ENCODE results near the gene SLC24A3.

The SLC24A3 gene

GRCh38 chr20:19693508-19693907 is 481.1 kb downstream of the SLC24A3 start:
- H3K9me3 ChIP-seq (ENCODE audit: insufficient read depth, low read depth, low read length): no peaks in the 10 kb centered on the region
- H3F3A ChIP-seq (ENCODE audit: low read depth): no peaks in the 10 kb centered on the region
- H3K9me2 ChIP-seq (replicated peaks; ENCODE audit: low read depth, low read length): no peaks in the 10 kb centered on the region
- no peak overlapping the region for H2AFZ ChIP-seq (ENCODE audit: low read length)
- no peak overlapping the region for H3K4me3 ChIP-seq (ENCODE audit: low read length, poor library complexity, severe bottlenecking)
- no peak overlapping the region for H3K4me2 ChIP-seq (ENCODE audit: low read depth, low read length, poor library complexity, severe bottlenecking)
- no peaks in the 10 kb centered on the region for H3K36me3 ChIP-seq (ENCODE audit: insufficient read depth, low read length)
- peaks cover 13% of the 10 kb centered on the region for H3K4me1 ChIP-seq (ENCODE audit: insufficient read depth, low read length, poor library complexity, severe bottlenecking)
- no peak overlapping the region for H3K9ac ChIP-seq (ENCODE audit: low read depth, low read length, poor library complexity, severe bottlenecking)
- TF ChIP-seq CTCF (conservative IDR thresholded peaks at IDR 0.05; ENCODE audit: low read length): no peak
- TF ChIP-seq EZH2phosphoT487 (IDR thresholded peaks at IDR 0.05; ENCODE audit: borderline replicate concordance): no peak
- no peaks in the 10 kb centered on the region for H3K27me3 ChIP-seq (ENCODE audit: insufficient read depth, low read length, poor library complexity, severe bottlenecking)
- no peaks in the 10 kb centered on the region for H4K20me1 ChIP-seq (ENCODE audit: insufficient read depth, low read length, poor library complexity, severe bottlenecking)
- H3K79me2 ChIP-seq (ENCODE audit: insufficient read depth, low read length): no peaks in the 10 kb centered on the region

- H3K9me2 ChIP-seq (replicated peaks; ENCODE audit: low read depth, low read length): no peaks in the 10 kb centered on the region
- no peaks in the 10 kb centered on the region for H4K20me1 ChIP-seq (ENCODE audit: insufficient read depth, low read length, poor library complexity, severe bottlenecking)
- TF ChIP-seq EZH2phosphoT487 (IDR thresholded peaks at IDR 0.05; ENCODE audit: borderline replicate concordance) (no peak), CTCF (conservative IDR thresholded peaks at IDR 0.05; ENCODE audit: low read length) (no peak)
- H3K4me2 ChIP-seq (ENCODE audit: low read depth, low read length, poor library complexity, severe bottlenecking): no peak overlapping the region
- H3K27me3 ChIP-seq (ENCODE audit: insufficient read depth, low read length, poor library complexity, severe bottlenecking): no peaks in the 10 kb centered on the region
- no peaks in the 10 kb centered on the region for H3F3A ChIP-seq (ENCODE audit: low read depth)
- H3K9me3 ChIP-seq (ENCODE audit: insufficient read depth, low read depth, low read length): no peaks in the 10 kb centered on the region
- H2AFZ ChIP-seq (ENCODE audit: low read length): peak overlapping the region; percentile 33; the same call in 1 of the 2 replicates
- peaks cover 13% of the 10 kb centered on the region for H3K4me1 ChIP-seq (ENCODE audit: insufficient read depth, low read length, poor library complexity, severe bottlenecking)
- no peaks in the 10 kb centered on the region for H3K79me2 ChIP-seq (ENCODE audit: insufficient read depth, low read length)
- H3K9ac ChIP-seq (ENCODE audit: low read depth, low read length, poor library complexity, severe bottlenecking): no peak overlapping the region
- no peak overlapping the region for H3K4me3 ChIP-seq (ENCODE audit: low read length, poor library complexity, severe bottlenecking)
- no peaks in the 10 kb centered on the region for H3K36me3 ChIP-seq (ENCODE audit: insufficient read depth, low read length)
Measured at GRCh38 chr20:19695081-19695480, 482.6 kb downstream of the SLC24A3 start.

GRCh38 chr20:19696620-19697019 is 484.2 kb downstream of the SLC24A3 start:
- no peak overlapping the region for H3K4me2 ChIP-seq (ENCODE audit: low read depth, low read length, poor library complexity, severe bottlenecking)
- no peaks in the 10 kb centered on the region for H3F3A ChIP-seq (ENCODE audit: low read depth)
- no peaks in the 10 kb centered on the region for H3K9me2 ChIP-seq (replicated peaks; ENCODE audit: low read depth, low read length)
- no peak overlapping the region for H3K9ac ChIP-seq (ENCODE audit: low read depth, low read length, poor library complexity, severe bottlenecking)
- H2AFZ ChIP-seq (ENCODE audit: low read length): no peak overlapping the region
- H3K27me3 ChIP-seq (ENCODE audit: insufficient read depth, low read length, poor library complexity, severe bottlenecking): no peaks in the 10 kb centered on the region
- H3K4me1 ChIP-seq (ENCODE audit: insufficient read depth, low read length, poor library complexity, severe bottlenecking): peaks cover 13% of the 10 kb centered on the region
- H3K79me2 ChIP-seq (ENCODE audit: insufficient read depth, low read length): no peaks in the 10 kb centered on the region
- no peak overlapping the region for H3K4me3 ChIP-seq (ENCODE audit: low read length, poor library complexity, severe bottlenecking)
- TF ChIP-seq EZH2phosphoT487 (IDR thresholded peaks at IDR 0.05; ENCODE audit: borderline replicate concordance): no peak
- no peak for TF ChIP-seq CTCF (conservative IDR thresholded peaks at IDR 0.05; ENCODE audit: low read length)
- no peaks in the 10 kb centered on the region for H3K9me3 ChIP-seq (ENCODE audit: insufficient read depth, low read depth, low read length)
- H4K20me1 ChIP-seq (ENCODE audit: insufficient read depth, low read length, poor library complexity, severe bottlenecking): no peaks in the 10 kb centered on the region
- no peaks in the 10 kb centered on the region for H3K36me3 ChIP-seq (ENCODE audit: insufficient read depth, low read length)
